ENCODE results near the gene HIVEP3. TPM values are rescaled to one million over a fixed set of nuclear protein-coding genes. Genes with fewer than 3 reads are reported as not detected.

HIVEP3 gene
- total RNA-seq, 2 donors from 2014 or later, result 0.13 to 0.99 TPM

DNA sequence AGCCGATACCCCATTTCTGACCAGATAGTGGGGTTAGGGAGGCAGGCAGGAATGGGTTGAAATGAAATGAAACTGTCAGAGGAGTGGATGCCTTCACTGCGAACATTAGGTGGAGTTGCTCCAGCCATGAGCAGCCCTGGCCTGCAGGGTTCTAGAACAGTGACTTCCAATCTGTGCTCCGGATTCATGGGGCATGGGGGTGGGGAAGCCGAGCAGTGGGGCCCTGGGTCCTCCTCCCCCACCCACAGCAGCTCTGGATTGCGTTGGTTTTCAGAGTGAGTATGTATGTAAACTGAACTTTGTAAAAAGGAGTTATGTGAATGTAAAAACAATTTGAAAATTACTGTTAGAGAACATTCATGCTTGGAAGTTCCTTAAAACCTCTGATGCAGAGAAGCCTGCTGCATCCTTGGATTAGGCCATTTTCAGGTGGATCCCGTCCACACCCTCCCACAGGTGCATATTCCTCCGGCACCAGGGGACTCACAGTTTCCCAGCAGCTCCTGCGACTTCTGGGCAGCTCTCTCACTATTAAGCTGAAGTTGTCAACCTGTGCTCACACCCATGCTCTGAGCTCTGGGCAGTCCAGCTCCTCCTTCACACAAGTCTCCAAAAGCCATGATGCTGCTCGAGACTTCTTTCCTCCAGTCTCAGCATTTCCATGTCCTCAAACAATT, 379.8 kb downstream of the HIVEP3 start:
- Histone ChIP-seq H3K27ac (ENCODE audit: low read depth, low read length) (no peak overlapping the region), H3K27me3 (ENCODE audit: control insufficient read depth, insufficient read depth, low read length, poor library complexity, severe bottlenecking) (no peaks in the 10 kb centered on the region), H3K4me3 (ENCODE audit: low read length) (no peak overlapping the region), H3K9ac (ENCODE audit: extremely low read depth, low read length, poor library complexity, severe bottlenecking) (no peak overlapping the region), H3K36me3 (ENCODE audit: control insufficient read depth, insufficient read depth, low read length) (no peaks in the 10 kb centered on the region), H3K4me1 (ENCODE audit: control insufficient read depth, insufficient read depth, low read length) (no peaks in the 10 kb centered on the region), H3K9me3 (ENCODE audit: control insufficient read depth, low read length) (no peaks in the 10 kb centered on the region)
- no peak overlapping the region for H3K27ac Mint-ChIP-seq
- H3K4me1 Mint-ChIP-seq, result no peaks in the 10 kb centered on the region
- TF ChIP-seq CTCF (conservative IDR thresholded peaks at IDR 0.05), result no peak
- DNase-seq, result no peak
- no peak overlapping the region for H3K4me3 Mint-ChIP-seq
- 92 to 100% methylated on average over 1 to 8 of the region's 9 CpGs for WGBS, 2 experiments (ENCODE audit: insufficient coverage in 1 of 2, insufficient read length in 1 of 2)
- H3K9me3 Mint-ChIP-seq, result no peaks in the 10 kb centered on the region
- no peaks in the 10 kb centered on the region for H3K36me3 Mint-ChIP-seq (ENCODE audit: low read depth)
- H3K27me3 Mint-ChIP-seq (ENCODE audit: insufficient read depth), result peaks cover 6% of the 10 kb centered on the region

DNA sequence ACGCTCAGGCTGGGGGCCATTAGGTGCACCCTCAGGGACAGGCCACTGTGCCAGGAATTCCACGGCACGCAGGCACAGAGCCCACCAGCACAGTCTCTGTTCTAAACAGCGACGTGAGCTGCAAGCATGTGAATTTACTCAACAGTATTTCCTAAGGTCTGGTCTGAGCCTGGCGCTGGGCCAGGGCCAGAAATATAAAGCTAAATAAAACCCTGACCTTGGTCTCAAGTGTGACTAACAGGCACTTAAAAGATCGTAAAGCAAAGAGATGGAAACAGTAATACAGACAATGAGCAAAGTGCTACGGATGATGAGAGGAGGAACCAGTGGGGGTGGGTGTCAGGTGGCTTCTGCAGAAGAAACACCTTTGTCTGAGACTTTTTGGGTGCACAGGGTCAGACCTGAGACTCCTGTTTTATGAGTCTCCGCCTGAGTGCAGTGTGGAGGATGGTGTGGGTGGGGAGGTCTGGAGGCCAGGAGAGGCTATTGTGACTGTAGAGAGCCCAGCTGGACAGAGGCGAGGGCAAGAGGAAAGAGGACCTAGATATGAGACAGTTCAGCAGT, 380.9 kb downstream of the HIVEP3 start:
- no peaks in the 10 kb centered on the region for H3K4me1 Mint-ChIP-seq
- WGBS, 2 experiments (ENCODE audit: insufficient coverage in 1 of 2, insufficient read length in 1 of 2), result 91 to 96% methylated on average over 8 to 10 of the region's 10 CpGs
- DNase-seq, result no peak
- H3K4me1 ChIP-seq (ENCODE audit: control insufficient read depth, insufficient read depth, low read length), result no peaks in the 10 kb centered on the region
- H3K9me3 ChIP-seq (ENCODE audit: control insufficient read depth, low read length), result no peaks in the 10 kb centered on the region
- no peaks in the 10 kb centered on the region for H3K36me3 ChIP-seq (ENCODE audit: control insufficient read depth, insufficient read depth, low read length)
- no peak overlapping the region for H3K27ac Mint-ChIP-seq
- H3K27me3 ChIP-seq (ENCODE audit: control insufficient read depth, insufficient read depth, low read length, poor library complexity, severe bottlenecking), result no peaks in the 10 kb centered on the region
- H3K27ac ChIP-seq (ENCODE audit: low read depth, low read length), result no peak overlapping the region
- no peaks in the 10 kb centered on the region for H3K9me3 Mint-ChIP-seq
- H3K27me3 Mint-ChIP-seq (ENCODE audit: insufficient read depth), result peaks cover 14% of the 10 kb centered on the region
- H3K9ac ChIP-seq (ENCODE audit: extremely low read depth, low read length, poor library complexity, severe bottlenecking), result no peak overlapping the region
- no peak for TF ChIP-seq CTCF (conservative IDR thresholded peaks at IDR 0.05)
- H3K4me3 Mint-ChIP-seq, result no peak overlapping the region
- no peak overlapping the region for H3K4me3 ChIP-seq (ENCODE audit: low read length)
- no peaks in the 10 kb centered on the region for H3K36me3 Mint-ChIP-seq (ENCODE audit: low read depth)

DNA sequence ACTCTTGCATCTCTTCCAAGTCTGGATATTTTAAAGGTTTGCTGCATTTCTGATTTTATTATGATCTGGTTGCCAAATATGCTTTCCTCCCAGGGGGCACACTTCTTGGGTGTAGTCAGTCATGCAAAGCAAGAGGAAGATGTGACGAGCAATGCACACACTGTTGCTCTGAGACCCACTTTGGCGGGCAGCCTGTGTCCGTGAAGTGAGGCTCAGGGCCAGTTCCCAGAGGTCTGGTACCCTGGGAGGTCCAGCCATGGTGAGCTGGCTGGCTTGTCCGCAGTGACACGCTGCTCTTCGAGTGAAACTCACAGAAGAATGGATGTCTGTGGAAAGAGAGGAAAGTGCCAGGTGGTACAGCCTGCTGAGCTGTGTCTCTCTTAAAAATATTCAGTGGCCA, 381.5 kb downstream of the HIVEP3 start:
- no peaks in the 10 kb centered on the region for H3K4me1 Mint-ChIP-seq

More for the DNA sequence above, 381.5 kb downstream of the HIVEP3 start:
- DNase-seq, result no peak
- Histone ChIP-seq H3K36me3 (ENCODE audit: control insufficient read depth, insufficient read depth, low read length) (no peaks in the 10 kb centered on the region), H3K4me1 (ENCODE audit: control insufficient read depth, insufficient read depth, low read length) (no peaks in the 10 kb centered on the region), H3K9me3 (ENCODE audit: control insufficient read depth, low read length) (no peaks in the 10 kb centered on the region), H3K27ac (ENCODE audit: low read depth, low read length) (no peak overlapping the region), H3K9ac (ENCODE audit: extremely low read depth, low read length, poor library complexity, severe bottlenecking) (no peak overlapping the region), H3K27me3 (ENCODE audit: control insufficient read depth, insufficient read depth, low read length, poor library complexity, severe bottlenecking) (no peaks in the 10 kb centered on the region), H3K4me3 (ENCODE audit: low read length) (no peak overlapping the region)
- Mint-ChIP-seq H3K9me3 (no peaks in the 10 kb centered on the region), H3K27me3 (ENCODE audit: insufficient read depth) (peaks cover 20% of the 10 kb centered on the region), H3K4me3 (no peak overlapping the region), H3K36me3 (ENCODE audit: low read depth) (no peaks in the 10 kb centered on the region), H3K27ac (no peak overlapping the region)
- no peak for TF ChIP-seq CTCF (conservative IDR thresholded peaks at IDR 0.05)
- 88 to 92% methylated on average over 6 of the region's 6 CpGs for WGBS, 2 experiments (ENCODE audit: insufficient coverage in 1 of 2, insufficient read length in 1 of 2)
